GM19328 (cell line): ENCODE measurements around the gene VEPH1.
A peak's percentile ranks its signal among the peaks of the same experiment; 100 is the strongest.

Experiments used
- ATAC-seq: cut with Tn5 transposase; IDR thresholded peaks from one replicate; pipeline ENCODE4 v1.9.1; 2021; ENCODE audit warnings: mild to moderate bottlenecking, moderate library complexity; ENCODE audit not compliant: unreplicated experiment

VEPH1 gene

DNA sequence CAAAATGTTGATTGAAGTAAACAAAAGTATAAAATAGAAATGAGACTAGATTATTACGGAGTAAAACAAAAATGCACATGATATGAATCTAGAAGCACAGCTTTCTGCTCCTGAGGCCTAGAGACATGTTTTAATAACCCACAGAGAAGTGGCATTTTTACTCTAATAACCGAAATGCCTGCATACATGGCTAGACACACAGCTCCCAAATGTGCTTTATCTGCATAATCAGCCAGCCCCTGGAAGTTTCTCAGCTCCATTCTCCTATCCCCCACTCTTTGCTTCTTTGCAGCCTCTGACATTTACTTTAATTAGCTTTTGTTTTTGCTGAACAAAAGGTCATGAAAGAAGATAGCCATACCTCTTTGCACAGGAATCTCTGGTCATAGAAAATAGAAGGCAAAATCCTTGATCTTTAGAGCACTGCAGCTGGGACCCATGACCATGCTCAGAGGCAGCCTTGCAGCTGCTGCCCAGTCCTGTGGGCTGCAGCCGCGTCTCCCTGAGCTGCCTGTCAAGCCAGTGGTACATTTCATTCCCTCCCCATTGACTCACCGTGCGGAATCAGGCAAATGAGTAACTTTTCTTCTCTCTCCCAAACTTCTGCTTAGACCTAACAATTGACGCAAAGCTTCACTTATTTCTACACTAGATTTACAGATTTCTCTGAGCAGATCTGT is at the start of gene VEPH1:
VEPH1 (minus strand) TSS at position 501 of the 680 bp plus-strand sequence. CDS start 8,067 bp downstream, outside the sequence.
- no peak for ATAC-seq

DNA sequence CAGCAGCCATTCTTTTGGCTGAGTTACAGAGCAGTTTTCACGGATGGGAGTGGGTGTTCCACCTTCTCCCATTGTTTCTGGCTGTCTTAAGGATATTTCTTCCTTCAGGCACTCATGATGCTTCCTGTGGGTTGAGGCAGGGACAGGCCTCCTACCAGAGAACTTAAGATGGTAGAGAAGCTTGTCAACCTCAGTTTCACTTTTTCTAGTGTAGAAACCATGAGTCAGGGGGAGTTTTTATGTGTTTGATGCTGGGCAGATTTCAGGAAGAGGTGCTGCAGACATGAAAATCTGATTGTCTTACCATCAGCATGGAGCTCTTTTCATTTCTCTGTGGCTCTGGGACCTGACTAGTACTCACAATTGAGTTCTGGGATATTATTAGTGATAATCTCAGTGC is 48.7 kb upstream of the VEPH1 start:
- no peak for ATAC-seq

DNA sequence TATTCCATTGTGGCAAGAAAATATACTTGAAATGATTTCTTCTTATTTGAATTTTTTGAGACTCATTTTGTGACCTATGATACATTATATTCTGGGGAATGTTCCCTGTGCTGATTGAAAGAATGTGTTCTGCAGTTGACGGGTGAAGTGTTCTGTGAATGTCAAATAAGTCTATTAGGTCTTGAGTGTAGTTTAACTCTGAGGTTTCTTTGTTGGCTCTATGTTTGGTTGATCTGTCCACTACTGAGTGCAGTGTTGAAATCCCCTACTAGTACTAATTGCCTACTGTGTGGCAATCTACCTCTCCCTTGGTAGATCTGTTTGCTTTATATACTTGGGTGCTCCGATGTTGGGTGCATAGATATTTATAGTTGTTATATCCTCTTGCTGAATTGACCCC is 46.3 kb upstream of the VEPH1 start:
- no peak for ATAC-seq

DNA sequence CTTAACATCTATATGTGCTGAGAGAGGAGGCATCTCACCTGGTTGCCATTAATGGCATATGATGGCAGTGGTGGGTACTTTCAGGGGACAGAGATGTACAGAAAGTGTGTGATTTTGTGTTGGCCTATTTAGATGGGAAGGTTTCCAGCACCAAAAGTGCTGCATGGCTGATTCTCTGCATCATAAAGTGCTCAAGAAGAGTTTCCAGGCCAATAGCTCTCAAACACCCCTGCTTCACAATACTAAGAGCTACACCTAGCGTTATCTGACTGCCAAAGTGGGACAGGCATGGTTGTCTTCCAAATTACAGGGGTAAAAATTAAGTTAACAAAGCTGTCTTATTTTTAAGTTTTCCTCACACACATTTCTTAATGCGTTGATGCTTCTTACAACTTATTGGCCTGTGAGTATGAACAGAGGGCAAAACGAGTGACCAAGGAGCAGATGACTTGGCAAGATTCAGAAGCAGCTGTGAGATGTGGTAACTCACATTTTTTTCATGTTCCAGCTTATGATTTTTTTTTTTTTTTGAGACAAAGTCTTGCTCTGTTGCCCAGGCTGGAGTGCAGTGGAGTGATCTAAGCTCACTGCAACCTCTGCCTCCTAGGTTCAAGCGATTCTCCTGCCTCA is 41.4 kb upstream of the VEPH1 start:
- no peak for ATAC-seq

DNA sequence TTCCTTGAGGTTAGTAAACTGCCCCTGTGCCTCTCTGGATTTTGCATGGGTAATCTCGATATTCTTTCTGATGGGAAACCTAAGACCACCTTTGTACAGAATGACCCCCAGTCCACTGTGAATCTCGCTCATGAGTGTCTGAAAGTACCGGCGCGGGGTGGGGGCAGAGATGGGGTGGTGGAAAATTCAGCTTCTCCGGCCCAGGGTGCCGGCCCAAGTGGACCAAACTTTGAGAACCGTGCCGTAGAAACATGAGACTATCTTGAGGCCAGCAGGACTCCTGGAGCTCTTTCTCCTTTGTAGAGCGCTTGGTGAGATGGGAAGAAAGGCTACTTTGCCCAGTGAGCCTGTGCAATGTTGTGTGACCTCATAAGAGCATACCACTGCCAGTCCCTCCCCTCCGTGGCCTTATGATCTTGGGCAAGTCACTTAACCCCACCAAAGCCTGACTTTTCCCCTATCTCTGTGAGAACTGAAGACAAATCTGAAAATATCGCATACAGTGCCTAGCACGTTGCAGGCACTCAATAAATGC is 40.4 kb upstream of the VEPH1 start:
- no peak for ATAC-seq

DNA sequence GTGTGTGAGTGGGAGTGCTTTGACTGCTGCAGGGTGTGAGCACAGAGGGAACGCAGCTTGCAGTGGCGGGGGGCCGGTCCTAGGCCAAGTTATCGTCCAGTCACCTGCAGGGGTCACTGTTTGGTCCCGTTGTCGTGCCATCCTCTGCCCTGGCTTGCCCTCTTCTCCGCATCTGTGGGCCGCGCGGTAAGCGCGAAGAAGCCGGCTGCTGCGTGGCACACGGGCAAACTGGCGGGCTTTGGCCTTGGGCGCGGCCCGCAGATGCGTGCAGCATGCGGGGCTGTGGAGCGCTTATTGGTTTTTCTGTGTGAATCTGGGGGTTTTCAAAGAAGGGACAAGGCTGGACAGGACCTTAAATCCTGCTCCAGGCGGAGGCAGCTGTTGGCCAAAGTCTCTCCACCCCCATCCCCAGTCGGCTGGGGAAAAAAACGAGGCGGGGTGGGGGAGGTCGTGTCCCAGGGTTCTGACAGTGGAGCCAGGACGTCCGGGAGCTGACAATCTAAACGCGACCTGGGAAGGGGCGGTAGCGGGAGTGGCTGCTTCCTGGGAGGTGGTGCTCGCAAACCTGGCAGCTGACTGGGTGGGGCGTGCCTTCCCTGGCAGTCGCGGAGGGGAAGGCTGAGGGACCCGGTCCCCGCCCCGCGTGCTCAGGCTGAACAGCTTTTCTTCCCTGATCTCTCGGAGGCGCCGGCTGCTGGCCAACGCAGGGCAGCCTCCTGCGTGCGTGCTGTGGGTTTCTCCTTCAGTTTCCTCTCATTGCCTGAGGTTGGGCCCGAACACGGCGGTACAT is 39.7 kb upstream of the VEPH1 start:
- ATAC-seq, result no peak

DNA sequence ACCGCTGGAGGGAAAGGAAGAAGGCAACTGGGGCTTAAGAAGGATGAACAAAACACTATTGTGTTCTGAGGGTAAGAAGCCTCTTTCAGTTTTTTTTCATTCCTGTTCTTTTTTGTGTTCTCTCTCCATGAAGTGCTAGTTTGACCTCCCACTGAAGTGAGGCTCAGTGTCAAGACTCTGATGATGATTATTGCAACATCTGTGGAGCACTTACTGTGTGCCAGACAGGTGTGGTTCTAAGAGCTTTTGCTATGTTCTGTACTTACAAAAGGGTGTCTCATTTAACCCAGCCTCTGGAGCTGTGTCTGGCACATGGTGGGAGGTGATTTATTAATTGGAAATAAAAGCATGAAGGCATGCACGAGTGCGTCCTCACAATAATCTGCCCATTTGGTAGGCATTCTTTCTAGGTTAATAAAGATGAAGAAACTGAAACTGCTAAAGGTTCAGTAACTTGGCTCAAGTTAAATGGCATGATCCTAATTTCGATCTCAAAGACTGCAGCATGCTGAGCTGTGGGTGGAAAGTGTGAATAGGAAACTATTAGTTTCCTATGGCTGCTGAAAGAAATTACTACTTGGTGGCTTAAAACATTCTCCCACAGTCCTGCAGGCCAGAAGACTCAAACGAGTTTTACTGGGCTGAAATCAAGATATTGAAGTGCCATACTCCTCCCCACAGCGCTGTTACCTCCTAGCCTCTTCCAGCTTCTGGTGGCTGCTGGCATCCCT is 38.5 kb upstream of the VEPH1 start:
- no peak for ATAC-seq

DNA sequence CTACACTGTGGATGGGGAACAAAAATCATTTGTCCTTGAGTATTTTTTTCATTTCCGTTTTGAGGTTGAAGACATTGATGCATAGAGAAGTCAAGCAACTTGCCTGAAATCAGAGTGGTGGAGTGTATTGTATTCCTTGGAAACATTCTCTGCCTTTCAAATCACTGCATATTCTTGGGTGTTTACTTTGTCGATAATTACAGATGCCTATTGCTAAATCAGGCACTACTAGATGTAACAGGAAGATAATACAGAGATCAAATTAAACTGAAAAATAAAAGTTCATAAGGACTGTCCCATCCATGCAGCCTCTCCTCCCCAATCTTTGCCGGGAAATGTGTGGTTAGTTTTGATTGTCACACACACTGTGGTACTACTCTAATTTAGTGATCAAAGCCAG is 37.4 kb upstream of the VEPH1 start:
- ATAC-seq, result no peak

DNA sequence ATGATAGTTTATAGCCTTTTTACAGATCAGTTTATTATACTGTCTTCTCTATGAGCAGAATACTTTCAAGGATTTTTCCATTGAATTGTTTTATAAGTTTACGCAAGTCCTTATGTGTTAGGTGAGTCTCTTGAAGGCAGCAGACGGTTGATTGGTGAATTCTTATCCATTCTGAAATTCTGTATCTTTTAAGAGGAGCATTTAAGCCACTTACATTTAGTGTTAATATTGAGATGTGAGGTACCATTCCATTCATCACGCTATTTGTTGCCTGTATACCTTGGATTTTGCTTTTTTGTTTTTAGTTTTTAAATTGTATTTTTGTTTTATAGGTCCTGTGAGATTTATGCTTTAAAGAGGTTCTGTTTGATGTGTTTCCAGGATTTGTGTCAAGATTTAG is 32.5 kb upstream of the VEPH1 start:
- no peak for ATAC-seq

DNA sequence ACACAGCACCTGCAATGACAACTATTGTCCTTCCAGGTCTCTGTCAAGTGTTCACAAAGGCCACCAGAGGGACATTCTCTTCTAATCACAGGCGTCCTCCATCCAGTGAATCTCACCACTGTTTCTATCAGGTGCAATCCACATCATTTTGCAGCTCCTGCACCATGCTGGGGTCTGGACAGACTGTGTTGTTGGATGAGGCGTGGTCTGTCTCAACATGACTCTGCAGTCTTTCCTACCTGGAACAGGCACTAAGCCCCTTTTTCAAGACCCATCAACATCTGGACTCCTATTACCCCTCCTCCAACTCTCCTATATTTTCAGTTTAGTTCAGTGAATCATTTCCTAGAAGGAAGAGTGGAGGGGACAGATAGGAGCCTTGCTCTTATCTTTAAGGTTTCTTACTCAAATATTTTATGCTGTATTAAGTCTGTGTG is 31.5 kb upstream of the VEPH1 start:
- ATAC-seq, result no peak

DNA sequence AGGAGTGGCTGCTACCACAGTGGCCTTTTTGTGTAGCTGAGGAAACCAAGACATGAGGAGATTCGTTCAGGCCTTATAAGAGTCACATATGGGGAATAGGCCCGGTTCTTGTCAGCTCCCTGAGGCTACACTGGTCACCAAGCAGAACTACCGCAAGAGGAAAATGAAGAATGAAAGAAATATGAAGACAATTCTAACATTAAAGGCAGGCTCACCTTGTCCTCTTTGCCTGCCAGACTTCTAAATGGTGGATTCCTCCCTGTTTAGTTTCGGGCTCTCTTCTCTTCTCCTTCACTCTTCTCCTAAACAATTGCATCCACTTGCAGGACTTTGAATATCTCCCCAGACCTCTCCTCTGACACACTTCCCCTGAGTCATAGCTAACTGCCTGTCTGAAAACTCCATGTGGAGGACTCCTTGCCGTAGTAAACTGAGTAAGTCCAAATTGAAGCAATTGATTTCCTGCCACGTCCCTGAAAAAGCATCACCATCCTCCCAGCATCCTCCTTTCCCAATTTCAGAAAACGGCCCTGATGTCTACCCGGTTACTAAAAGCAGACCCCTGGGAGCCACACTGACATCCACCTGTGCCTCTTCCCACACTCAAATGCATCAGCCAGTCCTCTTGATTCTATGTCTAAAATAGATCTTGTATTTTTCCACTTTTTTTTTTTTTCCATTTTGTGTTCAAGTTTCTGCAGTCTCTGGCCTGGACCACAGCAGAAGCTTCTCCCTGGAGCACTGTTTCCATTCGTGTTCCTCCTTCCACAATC is 30.3 kb upstream of the VEPH1 start:
- no peak for ATAC-seq

DNA sequence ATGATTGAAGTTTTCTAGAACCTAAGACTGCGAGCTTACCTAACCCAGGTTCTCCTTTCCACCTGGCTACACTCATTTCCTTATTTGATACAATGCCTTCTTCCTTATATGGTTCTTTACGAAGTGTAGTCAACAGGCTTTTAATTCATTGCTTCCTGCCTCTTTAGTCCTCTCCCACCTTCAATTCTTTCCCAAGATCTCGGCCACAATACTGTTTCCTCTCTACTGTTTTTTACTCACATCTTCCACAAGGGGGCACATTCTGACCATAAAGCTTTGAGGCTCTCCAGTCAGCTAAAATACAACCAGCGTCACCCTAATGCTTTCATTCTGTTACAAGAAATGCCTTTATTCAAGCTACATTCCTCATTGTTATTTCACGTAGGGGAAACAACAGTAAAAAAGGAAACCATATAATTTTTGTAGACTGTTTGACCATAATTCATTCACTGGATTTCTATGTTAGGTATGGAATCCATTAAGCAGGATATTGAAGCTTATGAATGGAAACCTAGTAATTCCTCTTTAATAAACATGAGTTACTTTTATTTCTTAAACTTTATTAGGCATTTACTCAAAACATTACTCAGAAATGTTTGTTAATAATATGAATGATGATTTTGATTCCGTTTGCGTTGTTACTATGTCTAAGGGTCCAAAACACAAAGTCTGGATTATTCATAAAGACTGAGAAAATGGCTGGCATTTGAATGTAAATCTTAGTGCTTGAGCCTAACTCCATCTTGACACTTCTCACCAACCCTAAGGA is 29.5 kb upstream of the VEPH1 start:
- peak; percentile 85 for ATAC-seq

DNA sequence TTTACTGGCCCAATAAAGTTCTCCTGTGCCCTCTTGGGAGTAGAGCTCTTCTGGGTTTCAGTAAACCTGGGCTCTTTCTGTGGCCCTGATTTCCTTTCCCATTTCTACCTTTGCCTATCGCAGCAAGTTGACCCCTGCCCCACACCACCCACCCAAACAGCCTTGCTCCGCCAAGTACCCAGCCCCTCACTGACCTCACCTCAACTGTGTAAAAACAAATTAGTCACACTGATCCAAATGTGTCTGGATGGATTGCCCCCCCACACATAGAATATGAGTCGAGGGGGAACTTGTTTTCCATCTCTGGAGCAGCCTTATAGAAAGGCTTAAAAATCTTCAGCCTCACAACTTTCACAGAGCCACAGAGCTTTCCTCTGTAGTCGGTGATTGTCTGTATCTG is 28.6 kb upstream of the VEPH1 start:
- no peak for ATAC-seq

DNA sequence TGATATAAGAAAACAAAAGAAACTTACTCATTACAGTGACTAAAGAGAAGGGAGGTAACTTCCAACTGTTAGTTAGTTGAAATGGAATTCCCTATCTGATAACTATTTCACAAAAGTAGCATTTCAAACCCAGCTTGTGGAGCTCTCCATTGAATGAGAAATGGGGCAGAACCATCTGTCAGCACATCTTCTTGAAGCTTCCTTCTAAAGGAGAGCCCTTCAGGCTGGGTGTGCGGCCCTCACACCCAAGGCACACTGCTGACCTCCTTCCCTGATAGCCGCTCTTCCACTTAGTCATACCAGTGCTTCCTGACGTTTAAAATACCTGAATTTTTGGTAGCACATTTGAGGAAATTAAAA is 28.1 kb upstream of the VEPH1 start:
- no peak for ATAC-seq

DNA sequence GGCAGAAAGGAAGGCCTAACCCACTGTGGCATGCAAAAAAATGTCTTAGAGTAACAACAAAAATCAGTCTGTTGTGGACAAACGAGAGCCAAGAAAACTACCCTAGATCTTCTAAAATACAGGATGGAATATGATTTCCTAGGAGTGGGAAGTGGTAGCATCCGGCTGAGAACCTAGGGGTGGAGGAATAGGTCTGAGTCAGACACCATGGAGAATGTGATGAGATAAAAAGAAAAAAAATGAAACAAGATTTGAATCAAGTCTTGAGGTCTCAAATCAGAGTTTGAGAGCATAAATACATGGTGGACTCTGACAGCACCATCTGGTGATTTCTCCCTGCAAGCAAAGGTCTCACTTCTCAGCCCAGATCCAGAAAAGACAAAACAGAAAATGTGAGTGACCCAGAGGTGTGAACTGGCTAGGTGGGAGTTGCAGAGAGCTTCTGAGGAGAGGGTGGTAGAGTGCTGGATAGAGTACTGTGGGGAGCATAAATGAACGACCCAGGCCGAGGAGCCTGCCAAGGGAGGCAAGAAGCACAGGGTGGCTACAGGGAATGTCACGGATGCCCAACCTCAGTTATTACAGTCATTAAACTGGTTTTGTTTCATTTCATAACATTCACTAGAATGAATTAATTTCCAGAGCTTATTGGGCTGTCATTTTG is 27.6 kb upstream of the VEPH1 start:
- ATAC-seq, result no peak

DNA sequence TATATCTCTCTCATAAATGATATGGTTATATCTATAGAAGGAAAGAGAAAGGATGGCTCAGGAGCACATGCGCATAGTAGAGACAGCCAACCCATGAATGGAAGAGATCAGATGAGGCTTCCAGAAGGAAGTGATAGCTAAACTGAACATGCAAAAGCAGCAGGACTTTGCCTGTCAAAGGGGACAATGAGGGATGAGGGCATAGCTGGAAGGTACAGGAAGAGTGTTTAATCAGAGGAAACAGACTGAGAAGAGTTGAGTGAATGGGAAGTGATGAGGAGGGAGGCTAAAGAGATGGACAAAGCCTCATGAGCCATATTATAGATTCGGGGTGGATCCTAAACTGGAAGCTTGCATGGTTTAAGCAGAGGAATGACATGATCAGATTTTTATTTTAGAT is 26.5 kb upstream of the VEPH1 start:
- ATAC-seq, result no peak

DNA sequence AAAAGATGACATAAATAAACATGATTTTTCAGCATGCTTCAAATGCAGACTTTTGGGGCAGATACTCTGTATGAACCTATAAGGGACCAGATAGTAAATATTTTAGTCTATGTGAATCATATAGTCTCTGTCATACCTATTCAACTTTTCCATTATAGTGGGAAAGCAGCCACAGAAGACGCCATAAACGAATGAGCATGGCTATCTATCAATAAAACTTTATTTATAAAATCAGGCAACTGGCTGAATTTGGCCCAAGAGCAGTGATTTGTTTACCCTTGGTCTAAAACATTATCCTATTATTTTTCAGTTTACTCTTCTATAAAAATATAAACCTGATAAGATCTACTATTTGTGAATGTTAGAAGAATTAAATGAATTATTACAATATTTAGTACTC is 25.9 kb upstream of the VEPH1 start:
- ATAC-seq, result no peak

DNA sequence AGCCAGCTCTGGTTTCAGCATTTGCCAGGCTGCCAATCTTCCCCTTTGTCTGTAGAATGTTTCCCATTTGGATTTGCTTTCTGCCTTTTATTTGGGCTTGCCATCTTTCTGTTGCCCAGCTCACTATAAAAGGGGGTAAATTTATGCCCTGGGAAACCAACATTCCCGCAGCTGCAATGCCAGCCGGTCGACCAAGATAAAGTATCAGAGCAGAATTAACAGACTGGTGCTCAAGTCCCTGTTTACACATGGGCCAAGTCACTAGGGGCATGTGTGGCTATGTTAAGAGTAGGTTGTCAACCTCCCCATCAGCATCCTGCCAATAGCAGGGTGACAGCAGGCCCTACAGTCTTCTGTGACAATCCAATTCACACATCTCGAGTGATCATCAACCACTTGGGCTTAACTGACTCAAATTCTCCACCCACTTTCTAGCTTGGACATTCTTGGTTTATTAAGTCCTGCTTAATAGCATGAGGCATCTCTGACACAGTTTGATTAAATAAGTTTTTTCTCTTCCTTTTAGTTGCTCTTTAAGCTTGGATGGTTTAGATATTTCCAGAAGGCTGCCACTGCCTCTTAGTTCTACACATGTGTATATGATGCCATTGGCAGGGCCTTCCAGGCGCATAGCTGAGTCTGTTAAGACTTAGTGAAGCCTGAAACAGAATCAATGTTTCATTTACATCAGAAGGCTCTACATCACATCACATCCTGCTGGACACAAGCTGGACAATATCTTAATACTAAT is 24.1 kb upstream of the VEPH1 start:
- ATAC-seq, result no peak
